Mammary epithelial cell (primary cell): ENCODE data around the gene PDXDC1.

ENCODE experiments used
- CTCF ChIP-seq, 2 donors: IDR thresholded peaks in 1 of 2; conservative IDR thresholded peaks in 1 of 2; 2 replicates each; pipeline ENCODE4 v1.5.1; 2011 to 2012; ENCODE audit warnings: inconsistent platforms in 2 of 2, low read length in 2 of 2, mild to moderate bottlenecking in 2 of 2, control low read depth in 1 of 2, low read depth in 1 of 2; ENCODE audit not compliant: insufficient read depth in 1 of 2; ENCODE audit errors: extremely low read depth in 1 of 2
- EZH2 ChIP-seq: IDR thresholded peaks from 2 replicates; pipeline ENCODE4 v1.6.1; 2012; ENCODE audit warnings: low read length, inconsistent platforms, borderline replicate concordance

GRCh38 chr16:15031179-15031578 lies 56.4 kb downstream of the PDXDC1 start:
- TF ChIP-seq CTCF (conservative IDR thresholded peaks at IDR 0.05 in 1 of 2, IDR thresholded peaks at IDR 0.05 in 1 of 2; ENCODE audit: extremely low read depth in 1 of 2, insufficient read depth in 1 of 2, low read depth in 1 of 2, low read length in 2 of 2) (no peak), EZH2 (no peak)
